OCI-LY3 (cell line): ENCODE results near the gene SCARF1.

Experiments
- H2AFZ ChIP-seq: fragments of 200-600, 300-600 bp; shearing (Covaris generic); 2 replicates; pipeline ENCODE4 v1.6.0; 2014; ENCODE audit warnings: antibody characterized with exemption, low read depth, low read length
- H3K27ac ChIP-seq: fragments of 200-600, 300-600 bp; sonication (generic); 2 replicates; pipeline ENCODE4 v1.5.1; 2014; ENCODE audit warnings: mild to moderate bottlenecking, low read length, moderate library complexity, mixed read lengths
- H3K27me3 ChIP-seq: fragments of 200-600, 300-600 bp; sonication (generic); 2 replicates; pipeline ENCODE4 v1.6.1; 2014; ENCODE audit warnings: low read depth, low read length, mixed read lengths
- H3K36me3 ChIP-seq: fragments of 200-600, 300-600 bp; sonication (generic); replicated peaks from 2 replicates; pipeline ENCODE3; 2014; ENCODE audit warnings: low read depth, low read length, mixed read lengths
- H3K4me1 ChIP-seq: fragments of 300-600, 200-600 bp; sonication (generic); 2 replicates; pipeline ENCODE4 v1.6.1; 2014; ENCODE audit warnings: low read length, mixed read lengths
- H3K4me2 ChIP-seq: fragments of 200-600, 300-600 bp; sonication (generic); 2 replicates; pipeline ENCODE4 v1.6.1; 2014; ENCODE audit warnings: low read length, mixed read lengths
- H3K4me3 ChIP-seq: fragments of 300-600, 200-600 bp; sonication (generic); 2 replicates; pipeline ENCODE4 v1.5.1; 2014; ENCODE audit warnings: antibody characterized with exemption, mild to moderate bottlenecking, low read length, moderate library complexity
- H3K79me2 ChIP-seq: fragments of 300-600, 200-600 bp; shearing (Covaris generic); 2 replicates; pipeline ENCODE4 v1.6.1; 2014; ENCODE audit warnings: mild to moderate bottlenecking, low read length, mixed read lengths
- H3K9ac ChIP-seq: fragments of 300-600, 200-600 bp; shearing (Covaris generic); 2 replicates; pipeline ENCODE4 v1.6.0; 2014; ENCODE audit warnings: mild to moderate bottlenecking, low read length, moderate library complexity
- H3K9me3 ChIP-seq: fragments of 200-600, 300-600 bp; shearing (Covaris generic); 2 replicates; pipeline ENCODE4 v1.6.1; 2014; ENCODE audit warnings: low read length, mixed read lengths; ENCODE audit not compliant: insufficient read depth
- H4K20me1 ChIP-seq: fragments of 200-600, 300-600 bp; sonication (generic); 2 replicates; pipeline ENCODE4 v1.6.1; 2016; ENCODE audit warnings: low read length, mixed read lengths; ENCODE audit not compliant: insufficient read depth
- CTCF ChIP-seq: fragments of 200-600, 300-600 bp; sonication (generic); IDR thresholded peaks from 2 replicates; pipeline ENCODE4 v1.5.1; 2014; ENCODE audit warnings: antibody characterized with exemption, low read length, low read depth
- EZH2phosphoT487 ChIP-seq: fragments of 200-600 bp; shearing (Covaris generic); IDR thresholded peaks from 2 replicates; pipeline ENCODE4 v1.6.1; 2018; ENCODE audit warnings: antibody characterized with exemption, mixed run types, low read depth

The SCARF1 gene

GRCh38 chr17:1634841-1635650, 10.5 kb downstream of the SCARF1 start:
- H3K36me3 ChIP-seq = no peaks in the 10 kb centered on the region
- H3K9ac ChIP-seq = no peak overlapping the region
- H3K4me1 ChIP-seq = peaks cover 16% of the 10 kb centered on the region
- no peak overlapping the region for H2AFZ ChIP-seq
- no peaks in the 10 kb centered on the region for H4K20me1 ChIP-seq
- no peak overlapping the region for H3K27ac ChIP-seq
- H3K9me3 ChIP-seq = no peaks in the 10 kb centered on the region
- H3K4me3 ChIP-seq = no peak overlapping the region
- peaks cover 3% of the 10 kb centered on the region for H3K27me3 ChIP-seq
- H3K79me2 ChIP-seq = no peaks in the 10 kb centered on the region
- TF ChIP-seq EZH2phosphoT487 (no peak), CTCF (no peak)
- H3K4me2 ChIP-seq = no peak overlapping the region

GRCh38 chr17:1630662-1631061, 14.9 kb downstream of the SCARF1 start:
- H3K4me3 ChIP-seq = no peak overlapping the region
- no peak overlapping the region for H2AFZ ChIP-seq
- peaks cover 3% of the 10 kb centered on the region for H3K27me3 ChIP-seq
- no peaks in the 10 kb centered on the region for H4K20me1 ChIP-seq
- no peak overlapping the region for H3K9ac ChIP-seq
- TF ChIP-seq EZH2phosphoT487 (no peak), CTCF (no peak)
- H3K4me2 ChIP-seq = peak overlapping the region; percentile 22; the same call in 1 of the 2 replicates
- H3K27ac ChIP-seq = no peak overlapping the region
- no peaks in the 10 kb centered on the region for H3K9me3 ChIP-seq
- no peaks in the 10 kb centered on the region for H3K36me3 ChIP-seq
- H3K79me2 ChIP-seq = no peaks in the 10 kb centered on the region
- peaks cover 25% of the 10 kb centered on the region for H3K4me1 ChIP-seq

GRCh38 chr17:1629504-1630310, 15.8 kb downstream of the SCARF1 start:
- Histone ChIP-seq H3K9me3 (no peaks in the 10 kb centered on the region), H3K36me3 (no peaks in the 10 kb centered on the region), H4K20me1 (no peaks in the 10 kb centered on the region), H3K27ac (peak overlapping the region; percentile 56), H3K4me3 (peak overlapping the region; percentile 97), H3K27me3 (peaks cover 3% of the 10 kb centered on the region), H3K4me1 (peaks cover 25% of the 10 kb centered on the region), H3K79me2 (no peaks in the 10 kb centered on the region), H3K4me2 (peak overlapping the region; percentile 99), H2AFZ (peak overlapping the region; percentile 27), H3K9ac (peak overlapping the region; percentile 81)
- TF ChIP-seq CTCF = peak; percentile 76
- no peak for TF ChIP-seq EZH2phosphoT487
